Measurements from ENCODE around the gene LAMA5. TPM values are rescaled to one million over a fixed set of nuclear protein-coding genes. Genes with fewer than 3 reads are reported as not detected.
A peak's percentile ranks its signal among the peaks of the same experiment; 100 is the strongest.

Gene LAMA5
- total RNA-seq, 4 donors from 2014 or later: 93.9 to 179 (median 117) TPM

DNA sequence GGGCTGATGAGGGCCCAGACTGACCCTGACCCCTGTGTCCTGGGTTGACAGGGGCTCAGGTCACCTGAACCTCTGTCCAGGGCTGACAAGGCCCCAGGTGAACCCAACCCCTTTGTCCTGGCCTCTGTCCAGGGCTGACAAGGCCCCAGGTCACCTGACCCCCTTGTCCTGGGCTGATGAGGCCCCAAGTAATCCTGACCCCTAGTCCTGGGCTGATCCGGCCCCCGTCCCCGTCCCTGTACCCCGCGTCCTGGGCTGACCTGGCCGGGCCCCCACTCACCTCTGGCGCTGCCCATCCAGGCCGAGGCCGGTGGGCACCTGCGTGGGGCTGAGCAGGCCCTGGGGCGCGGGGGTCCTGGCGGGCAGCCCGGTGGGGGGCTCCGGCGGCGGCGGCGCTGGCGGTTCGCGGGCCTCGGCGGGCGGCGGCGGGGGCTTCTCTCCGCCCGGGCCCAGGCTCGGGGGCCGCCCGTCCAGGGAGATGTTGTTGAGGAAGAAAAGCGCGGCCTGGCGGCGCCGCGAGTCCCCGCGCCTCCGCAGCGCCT is 39.6 kb upstream of the LAMA5 start:
- Histone ChIP-seq H3K27ac (peak overlapping the region in 1 of 3 donors; percentile 28), H3K36me3 (no peaks in the 10 kb centered on the region), H3K4me3 (replicated peaks in 1 of 3) (peak overlapping the region; percentile 43 to 67 (median 49)), H3K9me3 (no peaks in the 10 kb centered on the region), H3K4me1 (peaks cover 36 to 47% of the 10 kb centered on the region in 2 donors), H3K27me3 (no peaks in the 10 kb centered on the region)
- WGBS, 2 donors: 2% methylated on average over 20 of the region's 42 CpGs; no CpG with 5 or more reads in 1 of the 2 donors
- TF ChIP-seq, protein P1, sequence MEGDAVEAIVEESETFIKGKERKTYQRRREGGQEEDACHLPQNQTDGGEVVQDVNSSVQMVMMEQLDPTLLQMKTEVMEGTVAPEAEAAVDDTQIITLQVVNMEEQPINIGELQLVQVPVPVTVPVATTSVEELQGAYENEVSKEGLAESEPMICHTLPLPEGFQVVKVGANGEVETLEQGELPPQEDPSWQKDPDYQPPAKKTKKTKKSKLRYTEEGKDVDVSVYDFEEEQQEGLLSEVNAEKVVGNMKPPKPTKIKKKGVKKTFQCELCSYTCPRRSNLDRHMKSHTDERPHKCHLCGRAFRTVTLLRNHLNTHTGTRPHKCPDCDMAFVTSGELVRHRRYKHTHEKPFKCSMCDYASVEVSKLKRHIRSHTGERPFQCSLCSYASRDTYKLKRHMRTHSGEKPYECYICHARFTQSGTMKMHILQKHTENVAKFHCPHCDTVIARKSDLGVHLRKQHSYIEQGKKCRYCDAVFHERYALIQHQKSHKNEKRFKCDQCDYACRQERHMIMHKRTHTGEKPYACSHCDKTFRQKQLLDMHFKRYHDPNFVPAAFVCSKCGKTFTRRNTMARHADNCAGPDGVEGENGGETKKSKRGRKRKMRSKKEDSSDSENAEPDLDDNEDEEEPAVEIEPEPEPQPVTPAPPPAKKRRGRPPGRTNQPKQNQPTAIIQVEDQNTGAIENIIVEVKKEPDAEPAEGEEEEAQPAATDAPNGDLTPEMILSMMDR (IDR thresholded peaks at IDR 0.05): no peak
- no peak for TF ChIP-seq POLR2A (IDR thresholded peaks at IDR 0.05)
- peak; percentile 28 to 40 for DNase-seq
- intact Hi-C loops (cut with DNase I): loop anchor here (5.0 kb wide), 1 partner anchor 169 kb away; the partner anchor contains the start of gene OSBPL2

- Histone ChIP-seq H3K4me1 (peaks cover 36 to 47% of the 10 kb centered on the region in 2 donors), H3K9me3 (no peaks in the 10 kb centered on the region), H3K4me3 (replicated peaks in 1 of 3) (peak overlapping the region in 1 of 3 donors; percentile 43), H3K27ac (peak overlapping the region in 1 of 3 donors; percentile 28), H3K36me3 (no peaks in the 10 kb centered on the region), H3K27me3 (no peaks in the 10 kb centered on the region)
- no peak for DNase-seq
- 53 to 67% methylated on average over 10 of the region's 10 CpGs for WGBS, 2 donors
- intact Hi-C loops (cut with DNase I): loop anchor here (5.0 kb wide), 1 partner anchor 169 kb away; the partner anchor contains the start of gene OSBPL2
- TF ChIP-seq, protein P1 (IDR thresholded peaks at IDR 0.05): no peak
- TF ChIP-seq POLR2A (IDR thresholded peaks at IDR 0.05): no peak
Measured at GRCh38 chr20:62405981-62406513, 38.9 kb upstream of the LAMA5 start.

GRCh38 chr20:62405108-62405980 is 38.2 kb upstream of the LAMA5 start:
- peaks cover 32 to 43% of the 10 kb centered on the region in 2 donors for H3K4me1 ChIP-seq
- H3K27ac ChIP-seq: no peak overlapping the region
- no peak overlapping the region for H3K4me3 ChIP-seq (replicated peaks in 1 of 3)
- no peak for TF ChIP-seq POLR2A (IDR thresholded peaks at IDR 0.05)
- TF ChIP-seq, protein P1 (IDR thresholded peaks at IDR 0.05): peak in 5 of 6 experiments; percentile 48 to 66 (median 59)
- H3K27me3 ChIP-seq: no peaks in the 10 kb centered on the region
- no peaks in the 10 kb centered on the region for H3K9me3 ChIP-seq
- 68 to 71% methylated on average over 10 to 13 of the region's 23 CpGs for WGBS, 2 donors
- intact Hi-C loops (cut with DNase I): loop anchor here (5.0 kb wide), 1 partner anchor 168 kb away; the partner anchor contains the start of gene OSBPL2
- H3K36me3 ChIP-seq: no peaks in the 10 kb centered on the region
- peak; percentile 51 to 69 for DNase-seq

GRCh38 chr20:62404761-62405107 is 37.6 kb upstream of the LAMA5 start:
- Histone ChIP-seq H3K9me3 (no peaks in the 10 kb centered on the region), H3K4me3 (replicated peaks in 1 of 3) (no peak overlapping the region), H3K27me3 (no peaks in the 10 kb centered on the region), H3K27ac (no peak overlapping the region), H3K4me1 (peaks cover 26 to 37% of the 10 kb centered on the region in 2 donors), H3K36me3 (no peaks in the 10 kb centered on the region)
- TF ChIP-seq POLR2A (IDR thresholded peaks at IDR 0.05): no peak
- TF ChIP-seq, protein P1 (IDR thresholded peaks at IDR 0.05): no peak
- intact Hi-C loops (cut with DNase I): loop anchor here (5.0 kb wide), 1 partner anchor 167 kb away; the partner anchor contains the start of gene OSBPL2
- 94 to 100% methylated on average over 2 to 7 of the region's 12 CpGs for WGBS, 2 donors
- DNase-seq: no peak

All from thyroid gland (tissue), 4 donors.